Activated B cell treated with CpG ODN at 0.5 μM for 24 hours (primary cell): Measurements from ENCODE around the gene TGFBR2. TPM values are rescaled to one million over a fixed set of nuclear protein-coding genes. Genes with fewer than 3 reads are reported as not detected.

Experiments used
- ATAC-seq: fragments of 200-7000 bp; cut with Tn5 transposase; one replicate; pipeline ENCODE4 v1.10.0; 2021; ENCODE audit warnings: low read depth, mild to moderate bottlenecking, moderate library complexity
- CTCF ChIA-PET: fragments of 350-600 bp; sonication (Branson Sonifier 250); formaldehyde crosslinking; loops from one replicate; lab custom pipeline; 2021; ENCODE audit warnings: antibody characterized with exemption; lab: Charles Lee
- POLR2A ChIA-PET: fragments of 350-600 bp; sonication (Branson Sonifier 250); formaldehyde crosslinking; loops from one replicate; lab custom pipeline; 2021; ENCODE audit warnings: antibody characterized with exemption; lab: Charles Lee
- DNase-seq: peaks from one replicate; pipeline ENCODE4 v3.0.0; 2022
- H3K27ac Mint-ChIP-seq: one replicate; pipeline ENCODE4 v1.8.0; 2020; ENCODE audit warnings: mixed read lengths
- H3K27me3 Mint-ChIP-seq: one replicate; pipeline ENCODE4 v1.8.0; 2021; ENCODE audit warnings: mixed read lengths
- H3K36me3 Mint-ChIP-seq: one replicate; pipeline ENCODE4 v1.8.0; 2021; ENCODE audit warnings: low read depth, mixed read lengths
- H3K4me1 Mint-ChIP-seq: one replicate; pipeline ENCODE4 v1.8.0; 2021; ENCODE audit warnings: mixed read lengths
- H3K4me3 Mint-ChIP-seq: one replicate; pipeline ENCODE4 v1.8.0; 2020; ENCODE audit warnings: mild to moderate bottlenecking, mixed read lengths
- H3K9me3 Mint-ChIP-seq: one replicate; pipeline ENCODE4 v1.8.0; 2020; ENCODE audit warnings: mixed read lengths
- CTCF ChIP-seq: fragments of 200-600 bp; IDR thresholded peaks from one replicate; pipeline ENCODE4 v1.8.0; 2022; ENCODE audit warnings: antibody characterized with exemption, mild to moderate bottlenecking
- intact Hi-C: fragments of 100-400 bp; cut with micrococcal nuclease; formaldehyde crosslinking; loops from one replicate; pipeline ENCODE4 v1.15.1; 2024
- total RNA-seq: library from RNA; stranded (reverse); gene quantifications from 2 replicates; pipeline ENCODE4 v1.2.3, GENCODE V29; 2022

The TGFBR2 gene
- total RNA-seq, 1 donor from 2014 or later = 104 TPM

- Mint-ChIP-seq H3K9me3 (no peaks in the 10 kb centered on the region), H3K27me3 (no peaks in the 10 kb centered on the region), H3K4me3 (no peak overlapping the region), H3K27ac (peak overlapping the region; percentile 82), H3K4me1 (peaks cover 94% of the 10 kb centered on the region), H3K36me3 (peaks cover 88% of the 10 kb centered on the region)
- ChIA-PET CTCF (interaction anchor here (0.9 to 2.5 kb wide), 6 partner anchors 8 to 546 kb away, joined by 3 to 12 read pairs (median 4); partner anchors contain the start of gene TGFBR2), POLR2A (interaction anchor here (0.5 to 5.6 kb wide), 15 partner anchors 8 to 873 kb away, joined by 3 to 63 read pairs (median 11); partner anchors contain the start of genes STT3B and TGFBR2)
- no peak for ATAC-seq
- no peak for TF ChIP-seq CTCF
- DNase-seq = no peak
- intact Hi-C loops = loop anchor here (5.0 to 10.0 kb wide), 3 partner anchors 157 to 1295 kb away; partner anchors contain the start of gene STT3B
These were observed 53.1 kb downstream of the TGFBR2 start for GRCh38 chr3:30659270-30660130.

GRCh38 chr3:30660136-30660535, 53.7 kb downstream of the TGFBR2 start:
- Mint-ChIP-seq H3K4me1 (peaks cover 94% of the 10 kb centered on the region), H3K27ac (no peak overlapping the region), H3K36me3 (peaks cover 85% of the 10 kb centered on the region), H3K9me3 (no peaks in the 10 kb centered on the region), H3K27me3 (no peaks in the 10 kb centered on the region), H3K4me3 (no peak overlapping the region)
- DNase-seq = no peak
- CTCF ChIA-PET = no interaction called here
- ATAC-seq = no peak
- TF ChIP-seq CTCF = no peak
- intact Hi-C loops = no loop called here
- POLR2A ChIA-PET = interaction anchor here (0.5 to 1.0 kb wide), 2 partner anchors 9 to 16 kb away, joined by 4 to 5 read pairs; no protein-coding TSS in a partner anchor

GRCh38 chr3:30660656-30661055, 54.3 kb downstream of the TGFBR2 start:
- ChIA-PET POLR2A (interaction anchor here (1.0 kb wide), 1 partner anchor 17 kb away, joined by 4 read pairs; no protein-coding TSS in a partner anchor), CTCF (no interaction called here)
- intact Hi-C loops = no loop called here
- no peak for TF ChIP-seq CTCF
- Mint-ChIP-seq H3K9me3 (no peaks in the 10 kb centered on the region), H3K4me1 (peaks cover 94% of the 10 kb centered on the region), H3K36me3 (peaks cover 84% of the 10 kb centered on the region), H3K27ac (peak overlapping the region; percentile 81), H3K27me3 (no peaks in the 10 kb centered on the region), H3K4me3 (peak overlapping the region; percentile 45)
- DNase-seq (no peak), ATAC-seq (no peak)

- intact Hi-C loops = no loop called here
- H3K27ac Mint-ChIP-seq = peak overlapping the region; percentile 81
- POLR2A ChIA-PET = interaction anchor here (1.0 kb wide), 1 partner anchor 17 kb away, joined by 4 read pairs; no protein-coding TSS in a partner anchor
- peak overlapping the region; percentile 45 for H3K4me3 Mint-ChIP-seq
- CTCF ChIA-PET = no interaction called here
- H3K4me1 Mint-ChIP-seq = peaks cover 92% of the 10 kb centered on the region
- no peaks in the 10 kb centered on the region for H3K9me3 Mint-ChIP-seq
- no peak for TF ChIP-seq CTCF
- H3K36me3 Mint-ChIP-seq = peaks cover 78% of the 10 kb centered on the region
- no peaks in the 10 kb centered on the region for H3K27me3 Mint-ChIP-seq
- ATAC-seq = no peak
- DNase-seq = no peak
These were observed 54.9 kb downstream of the TGFBR2 start for GRCh38 chr3:30661098-30661873.
